Activated CD4-positive, alpha-beta T cell treated with anti-CD3 and anti-CD28 coated beads, Interleukin-2, amount 50 U/mL, for 4 hours (primary cell): ENCODE data around the gene SYT8.
A peak's percentile ranks its signal among the peaks of the same experiment; 100 is the strongest.

ENCODE experiments used
- DNase-seq, 2 experiments: peaks; one replicate each; pipeline ENCODE4 v3.0.0-alpha.2; 2020

The SYT8 gene

GRCh38 chr11:1819074-1819473, 15.7 kb upstream of the SYT8 start:
- DNase-seq: no peak

- DNase-seq: no peak
Measured at GRCh38 chr11:1820463-1821325, 14.1 kb upstream of the SYT8 start.

- no peak for DNase-seq
Measured at GRCh38 chr11:1821562-1821961, 13.2 kb upstream of the SYT8 start.

- DNase-seq: no peak
Measured at GRCh38 chr11:1822648-1823375, 12.0 kb upstream of the SYT8 start.

GRCh38 chr11:1823376-1824220, 11.2 kb upstream of the SYT8 start:
- DNase-seq: no peak

- no peak for DNase-seq
Measured at GRCh38 chr11:1824221-1825038, 10.4 kb upstream of the SYT8 start.

GRCh38 chr11:1825039-1825740, 9.6 kb upstream of the SYT8 start:
- DNase-seq: no peak

- DNase-seq: no peak
Measured at GRCh38 chr11:1825785-1826451, 8.9 kb upstream of the SYT8 start.

- DNase-seq: no peak
Measured at GRCh38 chr11:1826552-1827094, 8.2 kb upstream of the SYT8 start.

- DNase-seq: no peak
Measured at GRCh38 chr11:1827095-1827813, 7.5 kb upstream of the SYT8 start.

GRCh38 chr11:1827931-1828330, 6.9 kb upstream of the SYT8 start:
- DNase-seq: no peak

GRCh38 chr11:1828542-1828941, 6.2 kb upstream of the SYT8 start:
- no peak for DNase-seq

GRCh38 chr11:1829039-1829820, 5.6 kb upstream of the SYT8 start:
- no peak for DNase-seq

- no peak for DNase-seq
Measured at GRCh38 chr11:1830004-1830321, 4.8 kb upstream of the SYT8 start.

- DNase-seq: no peak
Measured at GRCh38 chr11:1830322-1831223, 4.2 kb upstream of the SYT8 start.

- DNase-seq: no peak
Measured at GRCh38 chr11:1831338-1832210, 3.2 kb upstream of the SYT8 start.

GRCh38 chr11:1832211-1832919, 2.4 kb upstream of the SYT8 start:
- peak; percentile 54 to 57 for DNase-seq
